GM18873 (cell line): ENCODE measurements around the gene FEN1.

ENCODE experiments used
- ATAC-seq: cut with Tn5 transposase; IDR thresholded peaks from one replicate; pipeline ENCODE4 v1.9.1; 2021; ENCODE audit warnings: mild to moderate bottlenecking, moderate library complexity, moderate number of reproducible peaks; ENCODE audit not compliant: unreplicated experiment, low FRiP score

The FEN1 gene, protein sequence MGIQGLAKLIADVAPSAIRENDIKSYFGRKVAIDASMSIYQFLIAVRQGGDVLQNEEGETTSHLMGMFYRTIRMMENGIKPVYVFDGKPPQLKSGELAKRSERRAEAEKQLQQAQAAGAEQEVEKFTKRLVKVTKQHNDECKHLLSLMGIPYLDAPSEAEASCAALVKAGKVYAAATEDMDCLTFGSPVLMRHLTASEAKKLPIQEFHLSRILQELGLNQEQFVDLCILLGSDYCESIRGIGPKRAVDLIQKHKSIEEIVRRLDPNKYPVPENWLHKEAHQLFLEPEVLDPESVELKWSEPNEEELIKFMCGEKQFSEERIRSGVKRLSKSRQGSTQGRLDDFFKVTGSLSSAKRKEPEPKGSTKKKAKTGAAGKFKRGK

DNA sequence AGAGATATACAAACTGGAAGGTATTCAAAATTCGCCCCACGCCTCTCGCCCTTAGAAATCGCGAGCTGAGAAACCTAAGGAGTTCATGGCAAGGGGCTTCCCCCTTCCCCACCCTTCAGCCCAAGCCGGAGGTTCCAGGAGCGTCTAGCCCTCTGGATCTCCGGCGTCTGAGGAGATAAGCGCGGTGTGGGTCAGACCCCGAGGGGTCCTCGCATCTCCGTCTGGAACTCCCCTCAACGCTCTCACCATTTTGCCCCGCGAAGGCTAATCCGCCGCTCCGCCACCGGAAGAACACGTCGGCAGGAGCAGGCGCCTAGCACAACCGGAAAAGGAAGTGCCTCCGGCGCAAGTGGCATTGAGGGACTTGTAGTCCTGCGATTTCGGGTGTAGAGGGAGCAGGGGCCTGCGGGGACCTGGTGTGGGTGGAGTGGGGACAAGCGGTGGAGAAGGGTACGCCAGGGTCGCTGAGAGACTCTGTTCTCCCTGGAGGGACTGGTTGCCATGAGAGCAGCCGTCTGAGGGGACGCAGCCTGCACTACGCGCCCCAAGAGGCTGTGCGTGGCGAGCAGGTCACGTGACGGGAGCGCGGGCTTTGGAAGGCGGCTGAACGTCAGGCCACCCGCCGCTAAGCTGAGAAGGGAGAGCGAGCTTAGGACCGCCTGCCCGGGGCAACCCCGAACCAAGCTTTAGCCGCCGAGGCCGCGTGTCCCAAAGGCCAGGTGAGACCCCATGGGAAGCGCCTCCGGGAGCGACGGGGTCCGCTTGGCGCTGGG lies at the start of gene FEN1, which contains the start of gene TMEM258:
Gene FEN1, plus strand, starts transcription at position 602 of the 773 bp plus-strand sequence. CDS start 2,451 bp downstream, outside the sequence.
Gene TMEM258, minus strand, starts transcription at position 290 of the 773 bp plus-strand sequence. Its CDS starts 41 bp downstream, at position 249.
- ATAC-seq: peak; percentile 76

DNA sequence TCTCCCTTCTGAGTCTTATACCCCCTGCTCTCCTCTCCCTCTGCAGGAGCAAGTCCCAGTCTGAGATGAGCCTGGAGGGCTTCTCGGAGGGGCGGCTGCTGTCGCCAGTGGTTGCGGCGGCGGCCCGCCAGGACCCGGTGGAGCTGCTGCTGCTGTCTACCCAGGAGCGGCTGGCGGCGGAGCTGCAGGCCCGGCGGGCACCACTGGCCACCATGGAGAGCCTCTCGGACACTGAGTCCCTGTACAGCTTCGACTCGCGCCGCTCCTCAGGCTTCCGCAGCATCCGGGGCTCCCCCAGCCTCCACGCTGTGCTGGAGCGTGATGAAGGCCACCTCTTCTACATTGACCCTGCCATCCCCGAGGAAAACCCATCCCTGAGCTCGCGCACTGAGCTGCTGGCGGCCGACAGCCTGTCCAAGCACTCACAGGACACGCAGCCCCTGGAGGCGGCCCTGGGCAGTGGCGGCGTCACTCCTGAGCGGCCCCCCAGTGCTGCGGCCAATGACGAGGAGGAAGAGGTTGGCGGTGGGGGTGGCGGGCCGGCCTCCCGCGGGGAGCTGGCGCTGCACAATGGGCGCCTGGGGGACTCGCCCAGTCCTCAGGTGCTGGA lies 49.1 kb upstream of the FEN1 start:
- ATAC-seq: no peak

DNA sequence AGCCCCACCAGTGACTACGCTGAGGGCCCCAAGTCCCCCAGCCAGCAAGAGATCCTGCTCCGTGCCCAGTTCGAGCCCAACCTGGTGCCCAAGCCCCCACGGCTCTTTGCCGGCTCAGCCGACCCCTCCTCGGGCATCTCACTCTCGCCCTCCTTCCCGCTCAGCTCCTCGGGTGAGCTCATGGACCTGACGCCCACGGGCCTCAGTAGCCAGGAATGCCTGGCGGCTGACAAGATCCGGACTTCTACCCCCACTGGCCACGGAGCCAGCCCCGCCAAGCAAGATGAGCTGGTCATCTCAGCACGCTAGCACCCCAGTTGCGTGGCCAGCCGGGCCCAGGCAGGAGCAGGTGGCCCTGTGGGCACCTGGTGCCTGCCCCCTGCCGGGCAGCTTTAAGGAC lies 48.5 kb upstream of the FEN1 start:
- no peak for ATAC-seq

DNA sequence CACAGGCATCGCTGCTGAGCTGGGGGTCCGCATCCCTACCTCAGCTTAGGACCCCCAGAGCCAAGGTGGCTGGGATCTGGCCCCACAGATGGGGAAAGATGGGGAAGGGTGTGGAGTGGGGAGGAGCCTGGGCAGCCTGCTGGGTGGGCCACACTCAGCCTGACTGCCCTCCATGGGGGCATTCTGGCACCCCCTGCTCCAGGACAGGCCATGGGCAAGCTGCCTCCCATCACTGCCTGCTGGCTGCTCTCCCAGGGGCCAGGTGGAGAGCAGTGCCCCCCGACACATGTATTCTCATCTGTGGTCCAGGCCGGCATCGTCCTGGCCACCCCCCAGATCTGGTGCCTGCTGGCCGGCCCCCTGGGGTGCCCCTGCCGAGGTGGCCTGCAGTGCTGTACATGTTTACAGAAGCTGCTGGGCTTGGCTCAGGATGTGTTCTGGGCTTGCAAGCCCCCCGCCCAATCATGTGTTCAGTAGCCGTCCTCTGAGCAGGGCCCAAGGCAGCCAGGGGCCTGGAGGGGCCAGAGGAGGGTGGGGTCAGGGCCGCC lies 48.0 kb upstream of the FEN1 start:
- no peak for ATAC-seq

DNA sequence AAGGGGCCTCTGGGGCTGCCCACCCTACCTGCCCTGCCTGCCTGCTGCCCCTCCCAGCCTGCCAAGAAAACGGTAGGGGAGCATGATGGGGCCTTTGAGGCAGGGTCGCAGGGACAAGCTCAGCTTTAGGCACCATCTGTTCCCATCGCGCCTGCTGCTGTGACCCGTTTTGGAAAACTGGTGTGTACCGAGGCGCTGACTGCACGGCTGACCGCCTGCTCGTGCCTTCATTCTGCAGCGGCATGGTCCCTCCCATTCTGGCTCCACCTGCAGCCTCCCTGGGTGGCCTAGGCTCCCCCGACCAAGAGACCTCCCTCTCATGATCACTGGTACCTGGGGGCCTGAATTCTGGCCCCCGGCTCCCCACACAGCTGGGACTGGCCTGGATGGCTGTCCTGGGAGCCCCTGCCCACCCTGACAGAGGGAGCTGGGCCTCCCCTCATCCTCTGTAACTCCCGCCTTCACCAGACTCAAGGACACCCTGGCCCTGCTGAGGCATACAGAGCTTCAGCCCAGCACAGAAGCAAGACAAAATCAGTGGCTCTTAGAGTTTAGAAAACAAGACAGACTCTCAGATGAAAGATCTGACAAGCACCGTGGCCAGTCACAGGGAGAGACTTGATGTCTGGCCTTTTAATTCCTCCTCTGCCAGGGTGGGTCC lies 46.8 kb upstream of the FEN1 start:
- ATAC-seq: no peak

DNA sequence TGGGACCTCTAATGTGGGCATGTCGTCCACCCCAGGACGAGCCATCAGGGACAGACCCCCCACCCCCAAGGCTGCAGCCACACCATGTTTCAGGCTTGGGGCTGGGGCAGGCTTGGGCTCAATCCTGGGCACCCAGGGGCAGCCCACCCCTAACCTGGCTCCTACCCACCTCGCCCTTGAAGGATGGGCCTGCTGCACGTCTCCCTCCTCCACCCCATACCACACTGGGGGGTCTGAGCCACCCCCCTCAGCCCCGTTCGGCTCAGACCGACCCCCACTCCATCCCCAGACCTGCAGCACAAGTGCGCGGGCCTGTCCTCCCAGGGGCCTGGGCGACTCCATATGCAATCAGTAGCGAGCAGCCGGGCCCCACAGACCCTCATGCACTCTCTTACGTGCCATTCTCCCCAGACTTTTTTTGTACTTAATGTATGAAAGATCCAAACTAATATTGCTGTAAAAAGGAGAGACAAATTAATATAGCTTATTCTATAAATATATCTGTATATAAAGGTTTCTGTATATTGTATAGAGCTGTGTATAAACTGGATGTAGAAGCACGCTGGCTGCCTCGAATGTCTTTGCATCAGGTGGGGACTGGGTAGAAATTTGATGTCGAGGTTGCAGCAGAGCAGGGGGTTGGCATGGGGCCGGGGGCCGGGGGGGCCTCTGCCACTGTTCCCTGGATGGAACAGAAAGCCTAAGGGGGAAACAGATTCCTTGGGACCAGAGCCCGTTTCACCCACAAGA lies 46.1 kb upstream of the FEN1 start:
- ATAC-seq: no peak

DNA sequence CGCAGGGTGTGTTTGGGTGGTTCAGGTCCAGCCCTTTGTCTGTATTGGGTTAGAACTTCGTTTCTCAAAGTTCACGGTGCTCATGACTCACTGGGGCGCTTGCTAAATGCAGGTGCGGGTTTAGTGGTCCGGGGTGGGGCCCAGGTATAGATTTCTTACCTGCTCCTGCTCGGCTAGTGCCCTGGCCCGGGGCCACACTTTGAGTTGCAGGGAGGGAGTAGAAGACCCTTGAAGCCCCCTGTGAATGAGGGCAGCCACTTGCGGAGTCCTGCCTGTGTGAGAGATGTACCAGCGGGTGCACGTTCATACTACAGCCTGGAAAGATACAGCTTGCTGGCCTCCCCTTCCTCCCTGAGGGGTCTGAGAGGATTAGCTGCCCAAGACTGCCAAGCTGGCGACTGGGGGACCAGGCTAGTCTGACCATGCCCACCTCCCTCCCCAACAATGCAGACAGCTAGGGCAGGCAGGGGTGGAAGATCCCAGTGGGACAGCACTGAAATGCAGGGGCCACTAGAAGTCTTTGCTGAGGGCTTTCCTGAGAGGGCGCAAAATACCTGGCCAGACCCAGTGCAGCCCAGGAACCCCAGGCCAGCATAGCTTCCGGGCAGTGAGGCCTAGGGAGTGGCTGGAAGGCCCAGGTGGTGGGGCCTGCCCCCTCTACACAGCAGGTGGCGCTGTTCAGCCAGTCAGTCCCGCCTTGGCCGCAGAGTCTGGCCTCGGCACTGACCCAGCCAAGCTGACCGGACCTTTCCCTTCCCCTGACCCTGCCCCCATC lies 45.3 kb upstream of the FEN1 start:
- ATAC-seq: no peak

DNA sequence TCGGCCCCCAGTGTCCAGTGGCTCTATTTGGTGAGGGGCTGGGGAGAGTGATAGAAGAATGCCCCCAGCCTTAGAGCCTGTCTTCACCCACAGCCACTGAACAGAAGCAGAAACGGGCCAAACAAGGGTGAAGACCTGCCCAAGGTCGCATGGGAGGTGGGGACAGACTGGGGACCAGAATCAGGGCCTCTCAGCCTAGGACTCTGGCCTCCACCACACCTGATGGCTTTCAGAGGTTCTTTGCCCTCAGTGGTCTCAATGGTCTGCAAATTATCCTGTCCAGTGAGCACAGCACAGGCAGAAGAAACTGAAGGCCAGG lies 44.8 kb upstream of the FEN1 start:
- no peak for ATAC-seq

DNA sequence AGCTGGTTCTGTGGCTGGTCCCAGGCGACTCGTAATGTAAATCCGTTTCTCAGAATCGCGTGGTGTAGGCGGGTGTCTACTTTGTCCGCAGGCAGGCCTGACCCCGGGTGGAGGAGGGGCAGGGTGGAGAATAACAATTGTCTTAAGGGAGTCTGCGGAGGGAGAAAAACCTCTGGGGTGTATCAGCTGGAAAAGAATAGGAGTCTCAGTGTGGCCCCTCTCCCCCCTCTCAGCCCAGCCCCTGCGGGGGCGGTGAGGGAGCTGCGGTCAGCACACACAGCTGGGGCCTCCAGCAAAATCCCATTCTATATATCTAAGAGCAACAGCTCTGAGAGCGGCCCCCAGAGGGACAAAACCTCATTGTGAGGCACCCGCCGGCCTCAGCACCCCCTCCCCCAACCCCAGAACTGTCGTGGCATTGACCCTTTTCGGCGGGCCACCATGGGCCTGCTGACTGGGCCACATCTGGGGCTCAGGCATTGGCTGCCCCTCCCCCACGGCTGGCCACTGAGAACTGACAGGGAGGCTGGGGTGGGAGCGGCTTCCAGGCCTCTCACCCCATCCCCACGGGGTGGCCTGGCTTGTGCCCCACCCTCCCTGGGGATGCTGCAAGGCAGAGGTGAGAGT lies 43.0 kb upstream of the FEN1 start:
- ATAC-seq: no peak

DNA sequence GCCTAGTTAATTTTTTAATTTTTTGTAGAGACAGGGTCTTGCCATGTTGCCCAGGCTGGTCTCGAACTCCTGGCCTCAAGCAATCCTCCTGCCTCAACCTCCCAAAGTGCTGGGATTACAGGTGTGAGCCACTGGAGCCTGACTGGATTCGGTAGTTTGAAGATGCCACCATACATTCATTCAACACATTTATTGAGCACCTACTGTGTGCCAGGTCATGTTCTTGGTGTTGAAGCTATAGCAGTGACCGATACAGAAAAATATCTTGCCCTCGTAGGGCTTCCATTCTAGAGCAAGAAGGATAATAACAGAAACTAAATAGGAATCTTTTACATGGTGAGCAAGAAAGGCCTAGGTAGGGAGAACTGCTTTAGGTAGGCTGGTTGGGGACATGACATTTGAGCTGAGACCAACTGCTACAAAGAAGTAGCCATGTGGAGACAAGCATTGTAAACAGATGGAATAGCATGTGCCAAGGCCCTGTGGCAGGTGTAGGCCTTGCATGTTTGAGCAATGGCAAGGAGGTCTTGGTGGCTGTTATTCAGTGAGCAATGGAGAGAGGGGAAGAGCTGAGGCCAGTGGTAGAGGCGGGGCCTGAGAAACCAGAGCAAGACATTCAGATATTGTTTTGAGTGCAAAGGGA lies 42.0 kb upstream of the FEN1 start:
- ATAC-seq: no peak

DNA sequence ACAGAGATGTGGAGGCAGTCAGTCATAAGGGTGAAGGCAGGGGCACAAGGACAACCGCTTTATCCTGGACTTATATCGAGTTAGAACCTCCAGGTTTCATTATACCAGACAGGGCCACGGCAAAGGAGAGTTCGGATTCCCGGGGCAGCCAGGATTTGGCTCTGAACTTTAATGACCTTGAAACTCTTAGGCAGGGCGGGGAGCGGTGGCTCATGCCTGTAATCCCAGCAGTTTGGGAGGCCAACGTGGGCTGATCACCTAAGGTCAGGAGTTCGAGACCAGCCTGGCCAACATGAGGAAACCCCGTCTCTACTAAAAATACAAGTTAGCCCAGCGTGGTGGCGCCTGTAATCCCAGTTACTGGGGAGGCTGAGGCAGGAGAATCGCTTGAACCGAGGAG lies 41.3 kb upstream of the FEN1 start:
- no peak for ATAC-seq

DNA sequence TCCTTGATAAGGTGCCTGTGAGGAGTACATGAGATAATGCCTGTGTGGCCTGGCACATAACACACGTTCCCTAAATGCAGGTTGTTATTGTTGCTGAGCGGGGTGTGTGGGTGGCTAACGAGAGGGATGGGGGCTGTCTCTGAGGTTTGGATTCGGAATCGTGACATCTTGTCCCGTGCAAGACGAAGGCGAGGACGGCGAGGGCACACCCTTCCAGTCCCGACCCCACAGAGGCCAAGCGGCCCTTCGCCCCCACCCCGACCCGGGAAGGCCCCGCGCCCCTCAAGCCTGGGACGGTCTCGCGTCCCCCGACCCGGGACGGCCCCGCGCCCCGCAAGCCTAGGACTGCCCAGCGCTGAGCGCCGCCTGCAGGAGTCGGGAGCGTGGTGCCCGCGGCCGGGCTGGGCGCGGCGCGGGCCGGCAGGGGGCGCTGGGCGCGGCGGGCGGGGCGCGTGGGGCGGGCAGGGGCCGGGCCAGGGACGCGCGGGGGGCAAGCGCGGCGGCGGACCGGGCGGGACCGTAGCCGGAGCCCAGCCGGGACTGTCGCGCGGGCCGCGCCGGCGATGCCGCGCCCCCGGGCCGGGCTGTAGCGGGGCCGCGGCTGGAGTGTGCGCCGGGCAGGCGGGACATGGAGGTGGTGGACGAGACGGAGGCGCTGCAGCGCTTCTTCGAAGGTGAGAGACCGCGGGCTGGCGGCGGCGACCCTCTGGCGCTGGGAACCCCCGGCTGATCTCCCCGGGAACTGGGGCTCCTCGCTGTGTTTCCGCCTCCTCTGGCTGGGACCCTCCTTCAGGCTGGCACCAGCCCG lies 40.4 kb upstream of the FEN1 start, which contains the start of gene MYRF:
Gene MYRF, plus strand, starts transcription at position 520 of the 808 bp plus-strand sequence. Its CDS starts 109 bp downstream, at position 629.
- ATAC-seq: no peak

DNA sequence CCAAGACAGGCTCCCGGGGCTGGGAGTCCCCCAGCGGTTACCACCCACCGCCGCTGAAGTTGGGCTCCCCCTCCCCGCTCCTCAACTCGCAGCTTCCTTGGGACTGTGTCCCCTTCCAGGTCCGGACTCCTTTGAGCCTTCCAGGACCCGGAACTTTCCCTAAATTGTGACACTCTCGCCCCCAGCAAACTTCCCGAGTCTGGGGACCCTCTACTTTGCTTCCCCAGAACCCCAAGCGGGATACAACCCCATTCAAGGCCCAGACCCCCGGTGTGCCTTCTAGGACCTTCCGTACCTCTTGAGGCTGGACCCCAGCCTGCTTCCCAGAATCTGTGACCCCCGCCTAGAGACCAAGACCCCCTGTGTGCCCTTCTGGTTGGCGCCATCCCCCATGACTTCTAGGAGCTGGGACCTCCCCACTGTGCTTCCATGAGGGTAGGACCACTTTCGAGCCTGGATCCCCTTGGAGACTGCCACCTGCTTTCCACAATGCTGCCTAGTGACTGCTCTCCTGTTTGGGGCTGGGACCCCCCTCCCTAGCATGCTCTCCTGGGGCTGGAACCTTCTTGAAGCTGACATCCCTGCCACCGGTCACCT lies 39.7 kb upstream of the FEN1 start:
- ATAC-seq: no peak

DNA sequence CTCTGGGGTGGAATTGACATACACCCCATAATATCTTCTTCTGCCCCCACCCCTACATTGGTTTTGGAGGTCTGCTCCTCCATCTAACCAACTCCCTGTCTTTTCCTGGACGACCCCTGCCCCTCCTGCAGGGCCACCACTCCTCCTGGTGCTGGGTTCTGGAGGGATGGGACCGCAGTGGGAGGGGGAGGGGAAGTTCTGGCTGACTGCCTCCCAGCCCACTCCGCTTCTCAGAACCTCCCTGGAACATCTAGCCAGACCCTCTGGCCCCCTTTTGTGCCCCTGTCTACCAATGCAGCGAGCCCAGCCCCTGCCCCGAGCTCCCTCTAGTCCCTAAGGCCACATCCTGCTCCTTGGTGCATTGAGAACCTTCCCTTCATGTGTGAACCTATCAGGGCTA lies 39.0 kb upstream of the FEN1 start:
- no peak for ATAC-seq

DNA sequence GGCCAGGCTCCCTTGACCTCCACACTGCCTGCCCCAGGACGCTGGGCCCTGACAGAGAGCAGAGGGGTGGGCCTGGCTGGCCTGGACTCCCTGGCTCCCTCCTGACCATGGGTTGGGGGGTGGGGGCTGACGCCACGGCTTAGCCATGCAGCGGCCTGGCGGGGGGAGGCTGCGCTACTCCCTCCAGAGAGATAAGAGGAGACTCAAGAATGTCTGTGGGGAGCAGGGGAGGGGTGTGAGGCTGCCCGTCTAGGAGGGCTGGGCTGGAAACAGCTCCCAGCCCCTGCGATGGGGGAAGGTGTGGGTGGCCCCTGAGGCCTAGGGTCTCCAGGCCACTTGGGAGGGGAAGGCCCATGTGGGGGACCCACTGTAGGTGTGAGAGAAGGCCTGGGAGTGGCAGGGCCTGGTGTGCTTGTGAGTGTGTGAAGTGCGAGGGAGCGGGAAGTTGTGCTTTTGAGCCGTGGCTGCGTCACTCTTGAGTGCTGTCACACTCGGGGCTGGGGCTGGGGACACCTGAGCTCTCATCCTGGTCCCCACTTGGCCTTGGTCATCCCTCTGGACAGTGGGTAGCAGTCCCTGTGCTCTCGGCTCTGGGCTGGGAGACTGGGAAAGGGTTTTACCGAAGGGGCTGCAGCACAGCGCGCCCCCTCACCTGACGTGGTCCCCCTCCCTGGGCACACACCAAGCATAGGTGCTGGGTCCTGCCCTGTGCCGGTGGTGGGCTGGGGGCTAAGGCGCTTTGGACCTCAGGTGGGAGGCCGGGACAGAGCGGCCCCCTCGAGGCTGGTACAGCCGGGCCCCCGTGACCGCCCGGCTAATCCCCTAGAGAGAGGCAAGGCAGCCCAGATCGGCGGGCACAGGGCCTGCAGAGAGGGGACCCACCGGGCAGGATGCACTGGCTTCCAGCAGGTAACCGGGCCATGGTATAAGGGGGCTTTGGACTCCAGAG lies 37.9 kb upstream of the FEN1 start:
- ATAC-seq: no peak

DNA sequence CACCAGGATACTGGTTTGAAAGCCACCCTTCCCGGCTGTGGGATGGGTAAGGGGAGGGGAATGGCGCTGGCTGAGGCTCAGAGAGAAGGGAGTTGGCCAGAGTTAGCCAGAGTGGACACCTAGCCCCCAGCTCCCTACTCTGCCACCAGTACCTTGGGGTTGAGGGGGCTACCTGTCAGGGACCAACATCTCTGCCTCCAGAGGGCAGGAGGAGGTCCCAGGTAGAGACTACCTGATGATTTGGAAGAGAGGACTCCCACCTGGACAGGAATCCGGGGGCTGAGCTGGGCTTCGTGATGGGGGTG lies 36.6 kb upstream of the FEN1 start:
- no peak for ATAC-seq
